ENCODE data around the gene FOXR1. TPM values are rescaled to one million over a fixed set of nuclear protein-coding genes. Genes with fewer than 3 reads are reported as not detected.
A peak's percentile ranks its signal among the peaks of the same experiment; 100 is the strongest.
"Not testable (repeated sequence)": the region's sequence is repeated elsewhere in the genome, so short reads cannot be mapped to it uniquely, and the experiment has no call there.

FOXR1 gene
- total RNA-seq, 1 donor: not detected

GRCh38 chr11:118948000-118948399 lies 23.6 kb upstream of the FOXR1 start:
- DNase-seq (ENCODE audit: low read depth): peak; percentile 32
- peak; percentile 3 for TF ChIP-seq CTCF (IDR thresholded peaks at IDR 0.05; ENCODE audit: insufficient read depth, low read length)
- no peak overlapping the region for H3K4me3 ChIP-seq (ENCODE audit: low read depth, low read length)

- DNase-seq (ENCODE audit: low read depth): no peak
- no peak for TF ChIP-seq CTCF (IDR thresholded peaks at IDR 0.05; ENCODE audit: insufficient read depth, low read length)
These were observed 18.3 kb upstream of the FOXR1 start for GRCh38 chr11:118953265-118953664.

GRCh38 chr11:118953976-118954375 lies 17.6 kb upstream of the FOXR1 start:
- not testable (repeated sequence) for H3K4me3 ChIP-seq (ENCODE audit: low read depth, low read length); DNase-seq (ENCODE audit: low read depth)

More at GRCh38 chr11:118953265-118953664, 18.3 kb upstream of the FOXR1 start:
- H3K4me3 ChIP-seq (ENCODE audit: low read depth, low read length): no peak overlapping the region

- DNase-seq (ENCODE audit: low read depth): peak; percentile 80
- peak; percentile 97 for TF ChIP-seq CTCF (IDR thresholded peaks at IDR 0.05; ENCODE audit: insufficient read depth, low read length)
- H3K4me3 ChIP-seq (ENCODE audit: low read depth, low read length): no peak within 1 kb of the TSS
These were observed 15.3 kb upstream of the FOXR1 start, which contains the start of gene UPK2 for GRCh38 chr11:118956094-118956846. TSS of gene UPK2 (plus strand) at chr11:118956298. CDS start at chr11:118956351, 53 bp downstream.

- H3K4me3 ChIP-seq (ENCODE audit: low read depth, low read length): no peak overlapping the region
- DNase-seq (ENCODE audit: low read depth): no peak
- no peak for TF ChIP-seq CTCF (IDR thresholded peaks at IDR 0.05; ENCODE audit: insufficient read depth, low read length)
These were observed 14.6 kb upstream of the FOXR1 start for GRCh38 chr11:118956847-118957469.

- TF ChIP-seq CTCF (IDR thresholded peaks at IDR 0.05; ENCODE audit: insufficient read depth, low read length): no peak
- no peak for DNase-seq (ENCODE audit: low read depth)
- H3K4me3 ChIP-seq (ENCODE audit: low read depth, low read length): no peak overlapping the region
These were observed 14.0 kb upstream of the FOXR1 start for GRCh38 chr11:118957549-118957948.

- no peak overlapping the region for H3K4me3 ChIP-seq (ENCODE audit: low read depth, low read length)
- DNase-seq (ENCODE audit: low read depth): no peak
- no peak for TF ChIP-seq CTCF (IDR thresholded peaks at IDR 0.05; ENCODE audit: insufficient read depth, low read length)
These were observed 13.6 kb upstream of the FOXR1 start for GRCh38 chr11:118957968-118958367.
